ENCODE measurements around the gene F10. TPM values are rescaled to one million over a fixed set of nuclear protein-coding genes. Genes with fewer than 3 reads are reported as not detected.

Gene F10
- total and polyA plus RNA-seq, 9 of the 15 experiments (the other 6 are each of a cell fraction or from before 2014, with no cell fraction given): 0.04 to 0.09 (median 0.07) TPM; not detected in 5

DNA sequence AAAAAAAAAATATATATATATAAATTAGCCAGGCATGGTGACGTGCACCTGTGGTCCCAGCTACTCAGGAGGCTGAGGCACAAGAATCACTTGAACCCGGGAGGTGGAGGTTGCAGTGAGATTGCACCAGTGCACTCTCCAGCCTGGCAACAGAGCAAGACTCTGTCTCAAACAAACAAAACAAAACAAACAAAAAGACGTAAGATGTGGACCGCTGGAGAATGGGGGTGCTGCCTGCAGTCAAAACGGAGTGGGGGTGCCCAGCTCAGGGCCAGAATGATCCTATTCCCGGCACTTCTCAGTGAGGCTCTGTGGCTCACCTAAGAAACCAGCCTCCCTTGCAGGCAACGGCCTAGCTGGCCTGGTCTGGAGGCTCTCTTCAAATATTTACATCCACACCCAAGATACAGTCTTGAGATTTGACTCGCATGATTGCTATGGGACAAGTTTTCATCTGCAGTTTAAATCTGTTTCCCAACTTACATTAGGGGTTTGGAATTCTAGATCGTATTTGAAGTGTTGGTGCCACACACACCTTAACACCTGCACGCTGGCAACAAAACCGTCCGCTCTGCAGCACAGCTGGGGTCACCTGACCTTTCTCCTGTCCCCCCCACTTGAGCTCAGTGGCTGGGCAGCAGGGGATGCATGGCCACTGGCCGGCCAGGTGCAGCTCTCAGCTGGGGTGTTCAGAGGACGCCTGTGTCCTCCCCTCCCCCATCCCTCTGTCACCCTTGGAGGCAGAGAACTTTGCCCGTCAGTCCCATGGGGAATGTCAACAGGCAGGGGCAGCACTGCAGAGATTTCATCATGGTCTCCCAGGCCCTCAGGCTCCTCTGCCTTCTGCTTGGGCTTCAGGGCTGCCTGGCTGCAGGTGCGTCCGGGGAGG, 17.3 kb upstream of the F10 start, which contains the start of gene F7:
Gene F7, plus strand, starts transcription at position 760 of the 889 bp plus-strand sequence. Its CDS starts 51 bp downstream, at position 811.
- H3K9ac ChIP-seq (ENCODE audit: insufficient read depth in 1 of 2, low read depth in 2 of 2, low read length in 2 of 2): no peak within 1 kb of the TSS
- BruUV-seq (replicated peaks): no TSS peak
- 0 out of 2 replicates have a peak, but pooled peaks cover 7% of the 10 kb centered on the region for H4K20me1 ChIP-seq (replicated peaks; ENCODE audit: control insufficient read depth, insufficient read depth, low read length)
- no peak within 1 kb of the TSS for H2AFZ ChIP-seq (ENCODE audit: low read depth, low read length)
- 12% methylated on average over 16 of the region's 17 CpGs for WGBS (ENCODE audit: insufficient coverage, low coverage, missing lambda C conversion rate)
- H3K9me1 ChIP-seq (ENCODE audit: control insufficient read depth, insufficient read depth, low read length): no peaks in the 10 kb centered on the region
- peaks cover 3 to 30% of the 10 kb centered on the region in 2 experiments; a peak in 4 of 5 replicates for H3K27me3 ChIP-seq (ENCODE audit: control insufficient read depth in 2 of 2, insufficient read depth in 2 of 2, low read length in 2 of 2)
- H3K4me1 ChIP-seq (replicated peaks in 1 of 2; ENCODE audit: control insufficient read depth in 2 of 2, insufficient read depth in 2 of 2, low read length in 2 of 2): peaks cover 0 to 10% of the 10 kb centered on the region in 2 experiments; a peak in 2 of 5 replicates
- H3K36me3 ChIP-seq (ENCODE audit: control insufficient read depth, insufficient read depth, low read length): no peaks in the 10 kb centered on the region
- no peaks in the 10 kb centered on the region for H3K9me3 ChIP-seq (replicated peaks; ENCODE audit: control insufficient read depth, insufficient read depth, low read depth, low read length)
- FAIRE-seq (no peak), DNase-seq (ENCODE audit: extremely low read depth in 1 of 4, low spot score in 3 of 4) (no peak), ATAC-seq (peak; percentile 53; the same call in 2 of the 3 replicates)
- H3K27ac ChIP-seq (ENCODE audit: extremely low read depth, low read depth, low read length): no peak within 1 kb of the TSS
- ChIA-PET POLR2A (interaction anchor here (0.7 kb wide), 1 partner anchor 12 kb away, joined by 3 read pairs; no protein-coding TSS in a partner anchor), CTCF (ENCODE audit: low intra/inter-chr PET ratio) (no interaction called here)
- no peak within 1 kb of the TSS for H3K4me3 ChIP-seq
- no peaks in the 10 kb centered on the region for H3K79me2 ChIP-seq (ENCODE audit: control insufficient read depth, insufficient read depth, low read length)
- intact Hi-C loops (cut with micrococcal nuclease): no loop called here
- in situ Hi-C loops (cut with MboI): no loop called here
- no peak for TF ChIP-seq TARDBP (IDR thresholded peaks at IDR 0.05)
- TF ChIP-seq, protein P1, sequence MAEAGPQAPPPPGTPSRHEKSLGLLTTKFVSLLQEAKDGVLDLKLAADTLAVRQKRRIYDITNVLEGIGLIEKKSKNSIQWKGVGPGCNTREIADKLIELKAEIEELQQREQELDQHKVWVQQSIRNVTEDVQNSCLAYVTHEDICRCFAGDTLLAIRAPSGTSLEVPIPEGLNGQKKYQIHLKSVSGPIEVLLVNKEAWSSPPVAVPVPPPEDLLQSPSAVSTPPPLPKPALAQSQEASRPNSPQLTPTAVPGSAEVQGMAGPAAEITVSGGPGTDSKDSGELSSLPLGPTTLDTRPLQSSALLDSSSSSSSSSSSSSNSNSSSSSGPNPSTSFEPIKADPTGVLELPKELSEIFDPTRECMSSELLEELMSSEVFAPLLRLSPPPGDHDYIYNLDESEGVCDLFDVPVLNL (CRISPR knock-in tag; IDR thresholded peaks at IDR 0.05; ENCODE audit: low read depth): no peak
- TF ChIP-seq, protein P2, sequence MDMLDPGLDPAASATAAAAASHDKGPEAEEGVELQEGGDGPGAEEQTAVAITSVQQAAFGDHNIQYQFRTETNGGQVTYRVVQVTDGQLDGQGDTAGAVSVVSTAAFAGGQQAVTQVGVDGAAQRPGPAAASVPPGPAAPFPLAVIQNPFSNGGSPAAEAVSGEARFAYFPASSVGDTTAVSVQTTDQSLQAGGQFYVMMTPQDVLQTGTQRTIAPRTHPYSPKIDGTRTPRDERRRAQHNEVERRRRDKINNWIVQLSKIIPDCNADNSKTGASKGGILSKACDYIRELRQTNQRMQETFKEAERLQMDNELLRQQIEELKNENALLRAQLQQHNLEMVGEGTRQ (CRISPR knock-in tag; IDR thresholded peaks at IDR 0.05): no peak
- peak; percentile 76 for TF ChIP-seq KLF1 (tag; IDR thresholded peaks at IDR 0.05)
- no peak for TF ChIP-seq CHD1 (IDR thresholded peaks at IDR 0.05; ENCODE audit: low read length)
- TF ChIP-seq ZNF764 (CRISPR knock-in tag; IDR thresholded peaks at IDR 0.05; ENCODE audit: low read depth): no peak
- TF ChIP-seq, protein P3, sequence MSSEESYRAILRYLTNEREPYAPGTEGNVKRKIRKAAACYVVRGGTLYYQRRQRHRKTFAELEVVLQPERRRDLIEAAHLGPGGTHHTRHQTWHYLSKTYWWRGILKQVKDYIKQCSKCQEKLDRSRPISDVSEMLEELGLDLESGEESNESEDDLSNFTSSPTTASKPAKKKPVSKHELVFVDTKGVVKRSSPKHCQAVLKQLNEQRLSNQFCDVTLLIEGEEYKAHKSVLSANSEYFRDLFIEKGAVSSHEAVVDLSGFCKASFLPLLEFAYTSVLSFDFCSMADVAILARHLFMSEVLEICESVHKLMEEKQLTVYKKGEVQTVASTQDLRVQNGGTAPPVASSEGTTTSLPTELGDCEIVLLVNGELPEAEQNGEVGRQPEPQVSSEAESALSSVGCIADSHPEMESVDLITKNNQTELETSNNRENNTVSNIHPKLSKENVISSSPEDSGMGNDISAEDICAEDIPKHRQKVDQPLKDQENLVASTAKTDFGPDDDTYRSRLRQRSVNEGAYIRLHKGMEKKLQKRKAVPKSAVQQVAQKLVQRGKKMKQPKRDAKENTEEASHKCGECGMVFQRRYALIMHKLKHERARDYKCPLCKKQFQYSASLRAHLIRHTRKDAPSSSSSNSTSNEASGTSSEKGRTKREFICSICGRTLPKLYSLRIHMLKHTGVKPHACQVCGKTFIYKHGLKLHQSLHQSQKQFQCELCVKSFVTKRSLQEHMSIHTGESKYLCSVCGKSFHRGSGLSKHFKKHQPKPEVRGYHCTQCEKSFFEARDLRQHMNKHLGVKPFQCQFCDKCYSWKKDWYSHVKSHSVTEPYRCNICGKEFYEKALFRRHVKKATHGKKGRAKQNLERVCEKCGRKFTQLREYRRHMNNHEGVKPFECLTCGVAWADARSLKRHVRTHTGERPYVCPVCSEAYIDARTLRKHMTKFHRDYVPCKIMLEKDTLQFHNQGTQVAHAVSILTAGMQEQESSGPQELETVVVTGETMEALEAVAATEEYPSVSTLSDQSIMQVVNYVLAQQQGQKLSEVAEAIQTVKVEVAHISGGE (CRISPR knock-in tag; IDR thresholded peaks at IDR 0.05): no peak
- H3K4me2 ChIP-seq (ENCODE audit: insufficient read depth, low read length): no peak within 1 kb of the TSS

Measured in K562 (cell line).